NT2/D1 (cell line): Measurements from ENCODE around the gene SLIT3.

Experiments used
- DNase-seq: peaks from one replicate; pipeline ENCODE4 v3.0.0-alpha.2; 2011; ENCODE audit warnings: low read depth, low spot score
- H3K27me3 ChIP-seq: 2 replicates; pipeline ENCODE4 v1.6.0; 2011; ENCODE audit warnings: mild to moderate bottlenecking; ENCODE audit not compliant: insufficient read length, insufficient read depth
- H3K36me3 ChIP-seq: 2 replicates; pipeline ENCODE4 v1.6.1; 2011; ENCODE audit warnings: mild to moderate bottlenecking, low read length, mixed read lengths; ENCODE audit not compliant: insufficient read depth, insufficient read length
- H3K4me1 ChIP-seq: 2 replicates; pipeline ENCODE4 v1.5.1; 2011; ENCODE audit not compliant: insufficient read depth, insufficient read length
- H3K4me3 ChIP-seq: 2 replicates; pipeline ENCODE4 v1.5.1; 2011; ENCODE audit warnings: low read depth; ENCODE audit not compliant: insufficient read length
- H3K9ac ChIP-seq: 2 replicates; pipeline ENCODE4 v1.6.0; 2011; ENCODE audit warnings: low read depth; ENCODE audit not compliant: insufficient read length
- H3K9me3 ChIP-seq: 2 replicates; pipeline ENCODE4 v1.5.1; 2011; ENCODE audit warnings: mild to moderate bottlenecking, low read length; ENCODE audit not compliant: insufficient read depth
- SUZ12 ChIP-seq: IDR thresholded peaks from 2 replicates; pipeline ENCODE4 v1.6.1; 2011; ENCODE audit not compliant: insufficient read length, insufficient read depth; ENCODE audit errors: extremely low read depth
- YY1 ChIP-seq: IDR thresholded peaks from 2 replicates; pipeline ENCODE4 v1.6.1; 2011; ENCODE audit not compliant: insufficient read length, insufficient read depth
- ZNF274 ChIP-seq: IDR thresholded peaks from 2 replicates; pipeline ENCODE4 v1.6.1; 2011; ENCODE audit warnings: mild to moderate bottlenecking, low read depth, low read length

Gene SLIT3

DNA sequence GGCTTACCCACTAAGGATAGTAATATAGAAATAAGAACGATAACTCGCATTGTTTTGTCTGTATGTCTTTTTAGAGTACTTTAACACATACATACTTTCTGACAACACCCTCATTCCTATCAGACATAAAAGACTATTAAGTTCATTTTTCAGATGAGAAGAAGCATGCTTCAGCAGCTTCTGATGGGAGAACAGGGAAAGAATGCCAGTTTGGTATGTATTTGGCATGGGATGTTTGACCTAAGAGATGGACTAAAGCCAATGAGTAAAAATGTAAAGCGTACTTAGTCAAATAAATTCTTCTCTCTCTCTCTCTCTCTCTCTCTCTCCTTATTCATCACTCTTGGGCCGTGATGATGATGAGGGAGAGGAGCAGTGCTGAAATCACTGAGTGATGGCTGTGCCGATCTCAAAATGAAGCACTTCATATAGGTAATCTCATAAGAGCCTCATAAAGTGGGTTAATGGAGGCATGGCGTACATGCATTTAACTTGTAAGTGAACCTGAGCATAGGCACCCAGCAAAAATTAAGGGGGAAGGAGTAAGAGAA lies 71.5 kb downstream of the SLIT3 start:
- DNase-seq = no peak
- Histone ChIP-seq H3K27me3 (no peaks in the 10 kb centered on the region), H3K9ac (no peak overlapping the region)

DNA sequence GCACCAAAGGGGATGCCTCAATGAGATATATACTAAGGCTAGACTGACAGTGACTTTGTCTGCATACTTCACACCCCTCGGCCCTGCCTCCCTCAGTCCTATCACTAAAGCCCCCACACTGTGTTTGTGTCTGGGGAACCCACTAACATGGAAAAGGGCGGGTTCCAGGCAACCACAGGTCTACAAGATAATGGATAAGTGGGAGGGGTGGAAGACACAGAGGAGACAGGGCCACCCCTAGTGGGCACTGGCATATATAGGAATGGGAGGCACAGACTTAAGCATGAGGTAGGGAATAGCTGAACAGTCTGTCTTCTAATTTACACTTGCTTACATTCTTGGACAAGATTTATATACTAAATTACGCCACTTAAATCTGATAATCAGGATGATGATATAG lies 74.0 kb downstream of the SLIT3 start:
- Histone ChIP-seq H3K27me3 (no peaks in the 10 kb centered on the region), H3K9me3 (no peaks in the 10 kb centered on the region), H3K4me3 (no peak overlapping the region), H3K36me3 (no peaks in the 10 kb centered on the region), H3K9ac (no peak overlapping the region), H3K4me1 (no peaks in the 10 kb centered on the region)
- TF ChIP-seq YY1 = no peak
- no peak for TF ChIP-seq ZNF274
- no peak for TF ChIP-seq SUZ12
- no peak for DNase-seq

More for the DNA sequence above, 71.5 kb downstream of the SLIT3 start:
- Histone ChIP-seq H3K36me3 (no peaks in the 10 kb centered on the region), H3K9me3 (no peaks in the 10 kb centered on the region), H3K4me1 (no peaks in the 10 kb centered on the region), H3K4me3 (no peak overlapping the region)
- TF ChIP-seq SUZ12 (no peak), ZNF274 (no peak), YY1 (no peak)

GRCh38 chr5:169225830-169226356 lies 75.0 kb downstream of the SLIT3 start:
- Histone ChIP-seq H3K9me3 (no peaks in the 10 kb centered on the region), H3K4me1 (no peaks in the 10 kb centered on the region), H3K27me3 (no peaks in the 10 kb centered on the region), H3K9ac (no peak overlapping the region), H3K36me3 (no peaks in the 10 kb centered on the region), H3K4me3 (no peak overlapping the region)
- TF ChIP-seq YY1 = no peak
- no peak for TF ChIP-seq ZNF274
- no peak for TF ChIP-seq SUZ12
- no peak for DNase-seq

DNA sequence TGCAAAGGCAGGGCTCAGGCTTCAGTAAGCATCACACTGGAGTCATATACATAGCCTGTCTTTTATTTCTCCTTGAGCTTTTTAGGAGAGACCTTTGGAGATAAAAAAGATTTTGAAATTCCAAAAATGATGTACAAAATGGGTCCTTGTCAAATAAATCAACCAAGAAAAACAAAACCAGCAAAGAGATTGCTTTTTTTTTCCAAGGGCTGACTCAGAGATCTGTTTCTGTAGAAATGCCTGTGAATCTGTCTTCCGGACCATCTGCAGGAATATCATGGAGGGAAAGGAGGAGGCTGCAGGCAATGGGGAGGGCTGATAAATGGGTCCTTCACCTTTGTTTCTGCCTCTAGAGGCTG lies 77.4 kb downstream of the SLIT3 start:
- Histone ChIP-seq H3K9ac (no peak overlapping the region), H3K9me3 (no peaks in the 10 kb centered on the region), H3K36me3 (no peaks in the 10 kb centered on the region), H3K4me1 (no peaks in the 10 kb centered on the region), H3K27me3 (no peaks in the 10 kb centered on the region), H3K4me3 (no peak overlapping the region)
- DNase-seq = no peak
- TF ChIP-seq YY1 = no peak
- no peak for TF ChIP-seq ZNF274
- TF ChIP-seq SUZ12 = no peak

DNA sequence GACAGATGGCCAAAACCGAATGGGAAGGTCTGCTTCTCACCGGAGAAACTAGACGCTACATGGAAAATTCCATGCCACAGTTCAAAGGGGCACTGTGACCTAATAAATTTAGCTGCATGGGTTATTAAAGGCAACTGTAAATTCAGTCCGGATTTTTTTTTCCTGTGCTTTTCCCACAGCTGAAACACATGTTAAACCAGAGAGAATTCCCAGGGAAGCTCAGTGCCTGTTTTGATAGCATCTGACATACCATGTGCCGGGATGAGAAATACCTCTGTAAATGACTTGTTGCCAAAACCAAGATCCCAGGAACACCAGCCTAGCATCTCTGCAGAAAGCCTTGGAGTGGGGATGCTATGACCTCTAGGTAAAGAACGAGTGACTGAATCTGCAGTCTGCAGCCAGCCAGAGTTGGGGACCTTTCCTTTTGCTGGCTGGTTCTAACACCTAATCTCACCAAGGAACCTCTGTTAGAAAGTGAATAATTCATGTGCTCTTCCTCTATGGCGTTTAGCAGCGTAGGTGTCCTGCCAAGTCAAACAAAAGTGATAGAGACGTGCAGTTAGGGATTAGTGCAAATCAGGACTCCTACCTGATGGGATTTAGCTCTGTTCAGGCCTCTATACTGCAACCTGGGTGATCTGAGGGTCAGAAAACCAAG lies 77.9 kb downstream of the SLIT3 start:
- Histone ChIP-seq H3K27me3 (no peaks in the 10 kb centered on the region), H3K4me1 (no peaks in the 10 kb centered on the region), H3K9me3 (no peaks in the 10 kb centered on the region), H3K9ac (no peak overlapping the region), H3K4me3 (no peak overlapping the region), H3K36me3 (no peaks in the 10 kb centered on the region)
- TF ChIP-seq SUZ12 (no peak), ZNF274 (no peak), YY1 (no peak)
- DNase-seq = no peak

- Histone ChIP-seq H3K9me3 (no peaks in the 10 kb centered on the region), H3K4me3 (no peak overlapping the region), H3K36me3 (no peaks in the 10 kb centered on the region), H3K9ac (no peak overlapping the region), H3K4me1 (peaks cover 2% of the 10 kb centered on the region), H3K27me3 (no peaks in the 10 kb centered on the region)
- DNase-seq = no peak
- TF ChIP-seq ZNF274 (no peak), YY1 (no peak), SUZ12 (no peak)
These were observed 79.4 kb downstream of the SLIT3 start for GRCh38 chr5:169221519-169221918.

DNA sequence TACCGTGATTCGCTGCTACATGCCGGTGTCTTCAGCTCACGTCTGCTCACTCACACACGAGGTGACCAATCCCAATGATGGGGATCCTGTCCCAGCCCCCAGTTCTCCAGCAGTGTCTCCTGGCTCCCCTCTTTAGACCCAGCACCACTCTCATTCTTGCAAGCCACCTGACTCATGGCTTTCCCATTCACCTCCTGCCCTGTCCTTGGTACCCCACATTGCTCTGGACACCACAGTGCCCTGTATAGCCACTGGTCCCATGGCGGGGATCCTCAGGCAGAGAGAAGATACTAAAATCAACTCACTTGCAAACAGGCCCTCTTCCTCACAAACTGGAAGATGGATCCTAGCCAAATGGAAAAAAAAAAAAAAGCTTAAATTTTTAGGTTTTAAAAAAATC lies 81.0 kb downstream of the SLIT3 start:
- Histone ChIP-seq H3K9ac (no peak overlapping the region), H3K4me1 (peaks cover 2% of the 10 kb centered on the region), H3K9me3 (no peaks in the 10 kb centered on the region), H3K36me3 (no peaks in the 10 kb centered on the region), H3K27me3 (no peaks in the 10 kb centered on the region), H3K4me3 (no peak overlapping the region)
- TF ChIP-seq YY1 (no peak), ZNF274 (no peak), SUZ12 (no peak)
- DNase-seq = no peak
